HG03460 (cell line): ENCODE results near the gene ABCF2.

Experiments used
- ATAC-seq: cut with Tn5 transposase; IDR thresholded peaks from one replicate; pipeline ENCODE4 v1.9.1; 2021; ENCODE audit not compliant: unreplicated experiment

ABCF2 gene

GRCh38 chr7:151242159-151243044 is 15.4 kb upstream of the ABCF2 start:
- no peak for ATAC-seq

GRCh38 chr7:151241755-151242096 is 14.7 kb upstream of the ABCF2 start:
- no peak for ATAC-seq

GRCh38 chr7:151240942-151241754 is 14.1 kb upstream of the ABCF2 start:
- ATAC-seq: no peak

- ATAC-seq: no peak
Observed at GRCh38 chr7:151240536-151240935, 13.5 kb upstream of the ABCF2 start.

- no peak for ATAC-seq
Observed at GRCh38 chr7:151239837-151240459, 12.9 kb upstream of the ABCF2 start.

GRCh38 chr7:151238924-151239836 is 12.2 kb upstream of the ABCF2 start:
- ATAC-seq: no peak

GRCh38 chr7:151238190-151238810 is 11.3 kb upstream of the ABCF2 start:
- no peak for ATAC-seq

- no peak for ATAC-seq
Observed at GRCh38 chr7:151237244-151238189, 10.5 kb upstream of the ABCF2 start.

- no peak for ATAC-seq
Observed at GRCh38 chr7:151236406-151236805, 9.4 kb upstream of the ABCF2 start.

- ATAC-seq: no peak
Observed at GRCh38 chr7:151235091-151235787, 8.2 kb upstream of the ABCF2 start.

- no peak for ATAC-seq
Observed at GRCh38 chr7:151233804-151234203, 6.8 kb upstream of the ABCF2 start.

- ATAC-seq: peak; percentile 40
Observed at GRCh38 chr7:151232917-151233701, 6.1 kb upstream of the ABCF2 start.

- peak; percentile 97 for ATAC-seq
Observed at GRCh38 chr7:151232091-151232916, 5.3 kb upstream of the ABCF2 start, which contains the start of gene CHPF2. Gene CHPF2, plus strand, starts transcription at chr7:151232483. Its CDS starts 1,529 bp downstream, at chr7:151234012.

- no peak for ATAC-seq
Observed at GRCh38 chr7:151231080-151231479, 4.1 kb upstream of the ABCF2 start.

- no peak for ATAC-seq
Observed at GRCh38 chr7:151229249-151229648, 2.2 kb upstream of the ABCF2 start.

GRCh38 chr7:151228024-151228866 is 1.2 kb upstream of the ABCF2 start:
- no peak for ATAC-seq
